HCT116 (cell line): ENCODE measurements around the gene UBE2S. TPM values are rescaled to one million over a fixed set of nuclear protein-coding genes. Genes with fewer than 3 reads are reported as not detected.

Experiments
- ATAC-seq: fragments of 200-7000 bp; cut with Tn5 transposase; 2 replicates; pipeline ENCODE4 v1.9.1; 2020; ENCODE audit warnings: mild to moderate bottlenecking, moderate library complexity
- BruUV-seq: library from RNA; stranded (reverse); fragments of 400-500 nt; replicated peaks from 2 replicates; lab custom pipeline; 2021; lab: Mats Ljungman, UMichigan
- CTCF ChIA-PET: fragments of 300-600 bp; sonication (Branson Sonifier 250); formaldehyde crosslinking; loops from one replicate; lab custom pipeline; 2021; ENCODE audit warnings: antibody characterized with exemption; lab: Charles Lee
- POLR2A ChIA-PET: fragments of 300-600, 350-600 bp; sonication (Branson Sonifier 250); formaldehyde crosslinking; loops from one replicate; lab custom pipeline; 2021; ENCODE audit warnings: antibody characterized with exemption; lab: Charles Lee
- RAD21 ChIA-PET, 2 experiments: fragments of 300-600 bp; sonication (Branson Sonifier 250); formaldehyde crosslinking; loops; one replicate each; lab custom pipeline; 2023; ENCODE audit warnings: low total read pairs in 2 of 2; ENCODE audit not compliant: uncharacterized antibody in 2 of 2, unreplicated experiment in 2 of 2, low non-redundant PET in 1 of 2; lab: Charles Lee
- DNase-seq: peaks from one replicate; pipeline ENCODE4 v3.0.0-alpha.2; 2010; ENCODE audit warnings: low read depth, low spot score
- H2AFZ ChIP-seq: fragments of 200-600 bp; shearing (Covaris generic), sonication (generic); 2 replicates; pipeline ENCODE4 v1.6.1; 2017; ENCODE audit warnings: low read depth, mixed run types, mixed read lengths, antibody characterized with exemption, low read length; ENCODE audit not compliant: poor library complexity, severe bottlenecking
- H3K27ac ChIP-seq: 2 replicates; pipeline ENCODE4 v1.5.1; 2012; ENCODE audit warnings: low read depth, low read length
- H3K27me3 ChIP-seq: fragments of 200-600 bp; sonication (generic); 2 replicates; pipeline ENCODE4 v1.6.1; 2016; ENCODE audit warnings: mixed run types, low read length, mixed read lengths; ENCODE audit not compliant: insufficient read depth
- H3K36me3 ChIP-seq, 2 experiments: fragments of 200-500 bp in 1 of 2; fragments of 200-600 bp in 1 of 2; sonication (Bioruptor generic) in 1 of 2; sonication (generic) in 1 of 2; 2 replicates each; pipeline versions ENCODE4 v1.5.1 to v1.6.1; 2014 to 2016; ENCODE audit warnings: low read length in 2 of 2, inconsistent platforms in 1 of 2, mixed read lengths in 1 of 2, mixed run types in 1 of 2; ENCODE audit not compliant: insufficient read depth in 2 of 2, control insufficient read depth in 1 of 2
- H3K4me1 ChIP-seq, 2 experiments: fragments of 200-600 bp in 1 of 2; sonication (generic) in 1 of 2; 2 replicates each; pipeline versions ENCODE4 v1.5.1 to v1.6.1; 2012 to 2017; ENCODE audit warnings: low read length in 2 of 2, inconsistent platforms in 1 of 2, mild to moderate bottlenecking in 1 of 2, mixed read lengths in 1 of 2, mixed run types in 1 of 2, moderate library complexity in 1 of 2; ENCODE audit not compliant: insufficient read depth in 2 of 2, control insufficient read depth in 1 of 2
- H3K4me2 ChIP-seq: fragments of 200-600 bp; sonication (generic); 2 replicates; pipeline ENCODE4 v1.6.1; 2017; ENCODE audit warnings: mixed run types, low read length, mixed read lengths
- H3K4me3 ChIP-seq, 2 experiments: fragments of 200-600 bp in 1 of 2; sonication (generic) in 1 of 2; replicated peaks in 1 of 2; 2 replicates each; pipeline ENCODE4 v1.5.1; 2011 to 2016; ENCODE audit warnings: low read length in 2 of 2, control low read depth in 1 of 2, low read depth in 1 of 2, mild to moderate bottlenecking in 1 of 2, mixed read lengths in 1 of 2, mixed run types in 1 of 2
- H3K79me2 ChIP-seq: fragments of 200-600 bp; sonication (generic); 2 replicates; pipeline ENCODE4 v1.6.1; 2017; ENCODE audit warnings: mild to moderate bottlenecking, mixed run types, low read length, moderate library complexity, mixed read lengths; ENCODE audit not compliant: insufficient read depth
- H3K9ac ChIP-seq: fragments of 200-600 bp; sonication (generic); 2 replicates; pipeline ENCODE4 v1.6.1; 2016; ENCODE audit warnings: low read length, mixed read lengths
- H3K9me2 ChIP-seq: fragments of 200-600 bp; sonication (generic), shearing (Covaris generic); 2 replicates; pipeline ENCODE4 v1.6.1; 2017; ENCODE audit warnings: mixed run types, mild to moderate bottlenecking, moderate library complexity; ENCODE audit not compliant: insufficient read depth
- H3K9me3 ChIP-seq, 2 experiments: fragments of 200-500 bp in 1 of 2; fragments of 200-600 bp in 1 of 2; sonication (Bioruptor generic) in 1 of 2; sonication (generic) in 1 of 2; 2 replicates each; pipeline ENCODE4 v1.6.1; 2014 to 2017; ENCODE audit warnings: low read length in 2 of 2, mixed read lengths in 2 of 2, inconsistent platforms in 1 of 2, low read depth in 1 of 2, mild to moderate bottlenecking in 1 of 2, mixed run types in 1 of 2, moderate library complexity in 1 of 2; ENCODE audit not compliant: control insufficient read depth in 1 of 2, insufficient read depth in 1 of 2
- H4K20me1 ChIP-seq: fragments of 200-600 bp; sonication (generic), shearing (Covaris generic); 2 replicates; pipeline ENCODE4 v1.6.1; 2017; ENCODE audit warnings: mixed run types, mild to moderate bottlenecking, moderate library complexity; ENCODE audit not compliant: insufficient read depth
- ATF3 ChIP-seq: IDR thresholded peaks from 2 replicates; pipeline ENCODE4 v1.6.1; 2012
- CBX3 ChIP-seq: IDR thresholded peaks from 2 replicates; pipeline ENCODE4 v1.6.1; 2012; ENCODE audit warnings: low read depth
- CTCF ChIP-seq, 3 experiments: fragments of 200-600 bp in 1 of 3; sonication (generic) in 1 of 3; IDR thresholded peaks in 2 of 3; conservative IDR thresholded peaks in 1 of 3; 2 replicates each; pipeline ENCODE4 v1.5.1; 2012 to 2017; ENCODE audit warnings: low read depth in 2 of 3, low read length in 2 of 3, antibody characterized with exemption in 1 of 3, borderline replicate concordance in 1 of 3, control low read depth in 1 of 3, mild to moderate bottlenecking in 1 of 3, mixed read lengths in 1 of 3, mixed run types in 1 of 3, moderate library complexity in 1 of 3; ENCODE audit not compliant: insufficient read depth in 1 of 3
- EGR1 ChIP-seq: IDR thresholded peaks from 2 replicates; pipeline ENCODE4 v1.6.1; 2012; ENCODE audit warnings: low read depth
- EZH2 ChIP-seq: fragments of 200-600 bp; sonication (generic); IDR thresholded peaks from 2 replicates; pipeline ENCODE4 v1.6.1; 2017; ENCODE audit warnings: antibody characterized with exemption, mixed run types
- EZH2phosphoT487 ChIP-seq: fragments of 200-600 bp; IDR thresholded peaks from 2 replicates; pipeline ENCODE4 v1.6.1; 2018; ENCODE audit warnings: antibody characterized with exemption, borderline replicate concordance
- FOSL1 ChIP-seq: IDR thresholded peaks from 2 replicates; pipeline ENCODE4 v1.6.1; 2012; ENCODE audit warnings: low read depth
- JUND ChIP-seq: IDR thresholded peaks from 2 replicates; pipeline ENCODE4 v1.6.1; 2012
- MAX ChIP-seq: IDR thresholded peaks from 2 replicates; pipeline ENCODE4 v1.6.1; 2012
- POLR2A ChIP-seq: IDR thresholded peaks from 2 replicates; pipeline ENCODE4 v1.7.0; 2011; ENCODE audit warnings: borderline replicate concordance; ENCODE audit not compliant: insufficient read depth, insufficient read length; ENCODE audit errors: extremely low read depth
- POLR2AphosphoS5 ChIP-seq: IDR thresholded peaks from 2 replicates; pipeline ENCODE4 v1.6.1; 2011; ENCODE audit warnings: mild to moderate bottlenecking, low read depth, low read length, moderate library complexity
- RAD21 ChIP-seq: IDR thresholded peaks from 2 replicates; pipeline ENCODE4 v1.6.1; 2012; ENCODE audit warnings: low read depth, mild to moderate bottlenecking
- REST ChIP-seq: IDR thresholded peaks from 2 replicates; pipeline ENCODE4 v1.6.1; 2012; ENCODE audit warnings: low read depth
- SIN3A ChIP-seq: IDR thresholded peaks from 2 replicates; pipeline ENCODE4 v1.6.1; 2012; ENCODE audit warnings: low read depth
- SP1 ChIP-seq: IDR thresholded peaks from 2 replicates; pipeline ENCODE4 v1.6.1; 2012; ENCODE audit warnings: low read depth
- SRF ChIP-seq: IDR thresholded peaks from 2 replicates; pipeline ENCODE4 v1.6.1; 2012; ENCODE audit warnings: low read depth
- YY1 ChIP-seq: IDR thresholded peaks from 2 replicates; pipeline ENCODE4 v1.6.1; 2011; ENCODE audit warnings: low read length, low read depth, moderate library complexity, mild to moderate bottlenecking; ENCODE audit not compliant: insufficient replicate concordance; ENCODE audit errors: extremely low read depth
- ZBTB33 ChIP-seq: IDR thresholded peaks from 2 replicates; pipeline ENCODE4 v1.6.1; 2011; ENCODE audit warnings: mild to moderate bottlenecking, low read length, moderate library complexity; ENCODE audit not compliant: insufficient replicate concordance; ENCODE audit errors: extremely low read depth
- ZFX ChIP-seq: fragments of 450-650 bp; IDR thresholded peaks from 2 replicates; pipeline ENCODE4 v1.6.1; 2017
- ZNF274 ChIP-seq: fragments of 200-500 bp; sonication (Bioruptor generic); IDR thresholded peaks from 2 replicates; pipeline ENCODE4 v1.6.1; 2014; ENCODE audit warnings: mild to moderate bottlenecking, low read depth, low read length, inconsistent platforms
- intact Hi-C: fragments of 100-400 bp; cut with micrococcal nuclease; formaldehyde crosslinking; loops from 2 replicates; pipeline ENCODE4 v1.10.0; 2022
- total RNA-seq: library from RNA; stranded (reverse); gene quantifications from one replicate; pipeline ENCODE4 v1.2.1, GENCODE V29; 2021; ENCODE audit not compliant: unreplicated experiment

Gene UBE2S
- total RNA-seq, 1 experiment from 2014 or later = 515 TPM

- no peaks in the 10 kb centered on the region for H3K36me3 ChIP-seq
- H3K9me2 ChIP-seq = no peaks in the 10 kb centered on the region
- no TSS peak for BruUV-seq
- intact Hi-C loops = no loop called here
- ChIA-PET POLR2A (no interaction called here), RAD21 (no interaction called here), CTCF (no interaction called here)
- no peak for DNase-seq
- H3K27me3 ChIP-seq = no peaks in the 10 kb centered on the region
- no peak overlapping the region for H3K9ac ChIP-seq
- no peaks in the 10 kb centered on the region for H3K79me2 ChIP-seq
- no peak for ATAC-seq
- H4K20me1 ChIP-seq = no peaks in the 10 kb centered on the region
- H3K27ac ChIP-seq = no peak overlapping the region
- H3K4me1 ChIP-seq = peaks cover under 1 to 2% of the 10 kb centered on the region in 2 experiments; a peak in 1 of 4 replicates
- H3K4me2 ChIP-seq = no peak overlapping the region
- no peak overlapping the region for H2AFZ ChIP-seq
- TF ChIP-seq SIN3A (no peak), RAD21 (no peak), EZH2 (no peak), SRF (no peak), POLR2A (no peak), SP1 (no peak), ZBTB33 (no peak), YY1 (no peak), EGR1 (no peak), CBX3 (no peak), EZH2phosphoT487 (no peak), FOSL1 (no peak), CTCF (IDR thresholded peaks at IDR 0.05 in 2 of 3, conservative IDR thresholded peaks at IDR 0.05 in 1 of 3; ENCODE audit: borderline replicate concordance in 1 of 3, insufficient read depth in 1 of 3, low read depth in 2 of 3, low read length in 2 of 3) (no peak), ZNF274 (no peak), MAX (no peak), ZFX (no peak), ATF3 (no peak), POLR2AphosphoS5 (no peak), JUND (no peak), REST (no peak)
- TF ChIP-seq, all 23 proteins: peak for 0
- H3K4me3 ChIP-seq = no peak overlapping the region
- H3K9me3 ChIP-seq = no peaks in the 10 kb centered on the region
These were observed 15.8 kb upstream of the UBE2S start for GRCh38 chr19:55423225-55424005.
